CD8-positive, alpha-beta memory T cell (primary cell): ENCODE measurements around the gene MYT1. TPM values are rescaled to one million over a fixed set of nuclear protein-coding genes. Genes with fewer than 3 reads are reported as not detected.

Experiments used
- CTCF ChIA-PET: fragments of 350-600 bp; sonication (Branson Sonifier 250); formaldehyde crosslinking; loops from one replicate; lab custom pipeline; 2021; ENCODE audit warnings: antibody characterized with exemption; lab: Charles Lee
- POLR2A ChIA-PET: fragments of 350-600 bp; sonication (Branson Sonifier 250); formaldehyde crosslinking; loops from one replicate; lab custom pipeline; 2021; ENCODE audit warnings: antibody characterized with exemption; lab: Charles Lee
- DNase-seq, 5 donors: peaks; one replicate each; pipeline versions ENCODE4 v3.0.0 to v3.0.0-alpha.2; 2020 to 2022; ENCODE audit warnings: mixed read lengths in 1 of 5
- H3K27ac ChIP-seq: one replicate; pipeline ENCODE4 v1.7.0; 2013; ENCODE audit warnings: low read depth, mild to moderate bottlenecking, low read length, moderate library complexity
- H3K27me3 ChIP-seq: 2 replicates; pipeline ENCODE4 v1.7.0; 2013; ENCODE audit warnings: low read length, mild to moderate bottlenecking; ENCODE audit not compliant: insufficient read depth, poor library complexity, severe bottlenecking
- H3K36me3 ChIP-seq: 2 replicates; pipeline ENCODE4 v1.7.0; 2013; ENCODE audit warnings: mild to moderate bottlenecking, low read length, moderate library complexity; ENCODE audit not compliant: insufficient read depth
- H3K4me1 ChIP-seq: 2 replicates; pipeline ENCODE4 v1.7.0; 2013; ENCODE audit warnings: mild to moderate bottlenecking, low read length, moderate library complexity; ENCODE audit not compliant: insufficient read depth
- H3K4me3 ChIP-seq: 2 replicates; pipeline ENCODE4 v1.7.0; 2013; ENCODE audit warnings: mild to moderate bottlenecking, low read length
- H3K9me3 ChIP-seq: 2 replicates; pipeline ENCODE4 v1.7.0; 2013; ENCODE audit warnings: mild to moderate bottlenecking, low read length
- H3K27ac Mint-ChIP-seq, 8 donors: one replicate each; pipeline ENCODE4 v1.8.0; 2020 to 2021; ENCODE audit warnings: mixed read lengths in 8 of 8, mild to moderate bottlenecking in 6 of 8, inconsistent platforms in 3 of 8, moderate library complexity in 3 of 8
- H3K27me3 Mint-ChIP-seq, 2 donors: one replicate each; pipeline ENCODE4 v1.8.0; 2020 to 2021; ENCODE audit warnings: mixed read lengths in 2 of 2, mild to moderate bottlenecking in 1 of 2, moderate library complexity in 1 of 2
- H3K36me3 Mint-ChIP-seq, 3 donors: one replicate each; pipeline ENCODE4 v1.8.0; 2020 to 2021; ENCODE audit warnings: mixed read lengths in 3 of 3, inconsistent platforms in 1 of 3, mild to moderate bottlenecking in 1 of 3
- H3K4me1 Mint-ChIP-seq, 3 donors: one replicate each; pipeline ENCODE4 v1.8.0; 2020 to 2021; ENCODE audit warnings: mixed read lengths in 3 of 3, inconsistent platforms in 1 of 3, mild to moderate bottlenecking in 1 of 3
- H3K4me3 Mint-ChIP-seq, 7 donors: one replicate each; pipeline ENCODE4 v1.8.0; 2020 to 2021; ENCODE audit warnings: mixed read lengths in 7 of 7, mild to moderate bottlenecking in 6 of 7, moderate library complexity in 4 of 7, inconsistent platforms in 2 of 7
- H3K9me3 Mint-ChIP-seq, 5 donors: one replicate each; pipeline ENCODE4 v1.8.0; 2020 to 2022; ENCODE audit warnings: mixed read lengths in 5 of 5, mild to moderate bottlenecking in 3 of 5, moderate library complexity in 2 of 5, inconsistent platforms in 1 of 5
- polyA plus RNA-seq: library from polyadenylated mRNA; unstranded; fragments of 300-500 nt; fragmentation: Illumina TruSeq; gene quantifications from one replicate; pipeline ENCODE4 v1.2.3, GENCODE V29; 2021
- total RNA-seq, 2 experiments: library from RNA; stranded (reverse); gene quantifications; one replicate each; pipeline ENCODE4 v1.2.3, GENCODE V29; 2021

The MYT1 gene
- total and polyA plus RNA-seq, 3 experiments from 2014 or later, result 0.07 TPM; not detected in 2

DNA sequence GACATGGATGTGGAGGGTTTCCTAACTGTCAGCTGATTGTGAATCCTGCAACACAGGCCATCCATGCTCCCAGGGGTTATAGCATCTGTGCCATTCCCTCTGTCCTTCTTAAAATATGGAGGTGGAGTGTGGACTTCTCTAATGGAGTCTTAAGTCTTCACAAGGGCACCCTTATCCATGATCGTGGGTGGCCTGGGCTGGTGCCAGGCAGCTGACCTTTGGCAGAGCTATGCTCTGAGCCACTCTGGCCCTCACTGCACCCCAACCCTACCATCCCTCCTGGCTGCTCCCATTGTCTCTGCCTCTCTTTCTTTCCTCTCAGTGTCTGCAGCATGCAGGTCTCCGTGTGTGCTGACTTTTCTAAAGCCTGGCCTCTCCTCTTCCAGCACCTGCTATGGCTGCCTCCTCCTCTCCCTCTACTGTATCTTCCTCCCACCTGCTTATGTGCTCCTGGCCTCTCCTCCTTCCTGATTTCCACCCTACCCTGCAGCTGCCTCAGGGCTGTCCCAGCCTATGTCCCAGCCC, 80.1 kb downstream of the MYT1 start:
- Histone ChIP-seq H3K36me3 (no peaks in the 10 kb centered on the region), H3K4me1 (no peaks in the 10 kb centered on the region), H3K4me3 (no peak overlapping the region), H3K27ac (no peak overlapping the region), H3K27me3 (no peaks in the 10 kb centered on the region), H3K9me3 (no peaks in the 10 kb centered on the region)
- no peak for DNase-seq
- Mint-ChIP-seq H3K27ac (peak overlapping the region in 2 of 8 donors; percentile 11 to 31), H3K27me3 (peaks cover 17 to 36% of the 10 kb centered on the region in 2 donors), H3K9me3 (no peaks in the 10 kb centered on the region), H3K4me3 (no peak overlapping the region), H3K4me1 (peaks cover 0 to 4% (median 1%) of the 10 kb centered on the region in 3 donors), H3K36me3 (no peaks in the 10 kb centered on the region)
- ChIA-PET POLR2A (no interaction called here), CTCF (interaction anchor here (1.5 kb wide), 1 partner anchor 19 kb away, joined by 3 read pairs; no protein-coding TSS in a partner anchor)

GRCh38 chr20:64244870-64245603, 80.8 kb downstream of the MYT1 start:
- Histone ChIP-seq H3K4me3 (no peak overlapping the region), H3K4me1 (no peaks in the 10 kb centered on the region), H3K27ac (no peak overlapping the region), H3K9me3 (no peaks in the 10 kb centered on the region), H3K27me3 (no peaks in the 10 kb centered on the region), H3K36me3 (no peaks in the 10 kb centered on the region)
- peaks cover 0 to 4% (median 1%) of the 10 kb centered on the region in 3 donors for H3K4me1 Mint-ChIP-seq
- POLR2A ChIA-PET, result interaction anchor here (0.6 kb wide), 1 partner anchor 30 kb away, joined by 3 read pairs; no protein-coding TSS in a partner anchor
- H3K36me3 Mint-ChIP-seq, result no peaks in the 10 kb centered on the region
- CTCF ChIA-PET, result no interaction called here
- H3K9me3 Mint-ChIP-seq, result no peaks in the 10 kb centered on the region
- H3K4me3 Mint-ChIP-seq, result no peak overlapping the region
- H3K27me3 Mint-ChIP-seq, result peaks cover 17 to 36% of the 10 kb centered on the region in 2 donors
- peak in 1 of 5 donors; percentile 26 for DNase-seq
- H3K27ac Mint-ChIP-seq, result peak overlapping the region in 1 of 8 donors; percentile 38

DNA sequence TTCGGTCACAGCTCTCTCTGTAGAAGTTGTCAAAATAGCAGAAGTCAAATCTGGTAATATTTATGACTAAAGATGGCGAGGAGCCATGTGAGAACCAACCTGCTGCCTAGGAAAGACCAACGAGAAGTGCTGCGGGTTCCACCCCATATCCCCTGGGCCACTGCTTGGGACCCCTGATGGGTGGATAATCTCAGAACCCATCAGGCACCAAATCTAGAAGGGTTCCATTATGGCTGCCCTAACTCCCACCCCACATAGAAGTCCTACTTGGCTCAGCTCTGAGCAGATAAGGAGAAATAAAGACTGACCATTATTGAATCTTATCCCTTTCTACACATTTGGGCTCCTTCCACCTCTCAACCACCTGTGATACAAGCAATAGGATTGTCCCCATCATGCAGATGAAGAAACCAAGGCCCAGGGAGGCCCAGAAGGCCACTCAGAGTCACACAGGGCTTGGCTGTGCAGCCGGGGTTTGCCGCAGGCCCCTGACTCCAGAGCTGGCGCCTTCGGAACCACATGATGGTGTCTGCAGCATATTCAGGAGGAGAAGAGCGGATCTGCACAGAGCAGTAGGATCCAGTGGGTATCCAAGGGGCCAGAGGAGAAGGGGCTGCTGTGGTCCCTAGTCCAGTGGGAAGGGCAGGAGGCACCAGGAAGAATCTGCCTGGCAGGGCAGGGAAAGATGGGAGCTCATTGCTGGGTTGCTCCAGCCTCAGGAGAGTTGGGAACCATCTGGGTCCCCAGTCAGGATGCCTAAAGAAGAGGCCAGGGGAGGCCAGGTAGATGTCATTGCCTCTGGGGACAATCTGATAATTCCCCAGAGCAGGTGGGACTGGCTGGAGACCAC, 81.7 kb downstream of the MYT1 start:
- POLR2A ChIA-PET, result no interaction called here
- Mint-ChIP-seq H3K4me1 (peaks cover 0 to 4% (median 1%) of the 10 kb centered on the region in 3 donors), H3K4me3 (no peak overlapping the region), H3K36me3 (no peaks in the 10 kb centered on the region), H3K27ac (no peak overlapping the region), H3K27me3 (peaks cover 17 to 43% of the 10 kb centered on the region in 2 donors), H3K9me3 (no peaks in the 10 kb centered on the region)
- no peaks in the 10 kb centered on the region for H3K9me3 ChIP-seq
- H3K4me3 ChIP-seq, result no peak overlapping the region
- CTCF ChIA-PET, result no interaction called here
- no peaks in the 10 kb centered on the region for H3K4me1 ChIP-seq
- no peak overlapping the region for H3K27ac ChIP-seq
- no peak for DNase-seq
- no peaks in the 10 kb centered on the region for H3K36me3 ChIP-seq
- no peaks in the 10 kb centered on the region for H3K27me3 ChIP-seq

- H3K36me3 ChIP-seq, result no peaks in the 10 kb centered on the region
- no peak overlapping the region for H3K4me3 Mint-ChIP-seq
- H3K27me3 Mint-ChIP-seq, result peaks cover 22 to 44% of the 10 kb centered on the region in 2 donors
- H3K27ac Mint-ChIP-seq, result peak overlapping the region in 1 of 8 donors; percentile 89
- no peak overlapping the region for H3K4me3 ChIP-seq
- H3K9me3 ChIP-seq, result no peaks in the 10 kb centered on the region
- H3K4me1 ChIP-seq, result no peaks in the 10 kb centered on the region
- peaks cover 0 to 4% (median 1%) of the 10 kb centered on the region in 3 donors for H3K4me1 Mint-ChIP-seq
- CTCF ChIA-PET, result no interaction called here
- DNase-seq, result no peak
- H3K27me3 ChIP-seq, result no peaks in the 10 kb centered on the region
- H3K36me3 Mint-ChIP-seq, result no peaks in the 10 kb centered on the region
- POLR2A ChIA-PET, result no interaction called here
- no peak overlapping the region for H3K27ac ChIP-seq
- no peaks in the 10 kb centered on the region for H3K9me3 Mint-ChIP-seq
Measured at GRCh38 chr20:64246616-64247306, 82.5 kb downstream of the MYT1 start.

GRCh38 chr20:64247307-64247618, 83.0 kb downstream of the MYT1 start:
- no peaks in the 10 kb centered on the region for H3K4me1 ChIP-seq
- Mint-ChIP-seq H3K9me3 (no peaks in the 10 kb centered on the region), H3K27ac (no peak overlapping the region), H3K27me3 (peaks cover 23 to 47% of the 10 kb centered on the region in 2 donors), H3K4me1 (peaks cover 0 to 4% (median 1%) of the 10 kb centered on the region in 3 donors), H3K36me3 (no peaks in the 10 kb centered on the region), H3K4me3 (no peak overlapping the region)
- H3K27ac ChIP-seq, result no peak overlapping the region
- ChIA-PET POLR2A (no interaction called here), CTCF (no interaction called here)
- H3K36me3 ChIP-seq, result no peaks in the 10 kb centered on the region
- H3K9me3 ChIP-seq, result no peaks in the 10 kb centered on the region
- no peaks in the 10 kb centered on the region for H3K27me3 ChIP-seq
- no peak for DNase-seq
- no peak overlapping the region for H3K4me3 ChIP-seq

GRCh38 chr20:64247970-64248841, 84.0 kb downstream of the MYT1 start:
- H3K36me3 ChIP-seq, result no peaks in the 10 kb centered on the region
- CTCF ChIA-PET, result no interaction called here
- Mint-ChIP-seq H3K9me3 (no peaks in the 10 kb centered on the region), H3K27me3 (peaks cover 30 to 53% of the 10 kb centered on the region in 2 donors), H3K4me3 (no peak overlapping the region), H3K36me3 (no peaks in the 10 kb centered on the region), H3K4me1 (peaks cover 0 to 4% (median 1%) of the 10 kb centered on the region in 3 donors), H3K27ac (peak overlapping the region in 1 of 8 donors; percentile 58)
- DNase-seq, result no peak
- no peak overlapping the region for H3K4me3 ChIP-seq
- POLR2A ChIA-PET, result no interaction called here
- no peak overlapping the region for H3K27ac ChIP-seq
- no peaks in the 10 kb centered on the region for H3K9me3 ChIP-seq
- H3K4me1 ChIP-seq, result no peaks in the 10 kb centered on the region
- no peaks in the 10 kb centered on the region for H3K27me3 ChIP-seq

GRCh38 chr20:64250027-64250426, 85.8 kb downstream of the MYT1 start:
- no peak overlapping the region for H3K4me3 Mint-ChIP-seq
- H3K9me3 ChIP-seq, result no peaks in the 10 kb centered on the region
- no peaks in the 10 kb centered on the region for H3K36me3 Mint-ChIP-seq
- H3K27me3 ChIP-seq, result no peaks in the 10 kb centered on the region
- ChIA-PET CTCF (no interaction called here), POLR2A (no interaction called here)
- no peak overlapping the region for H3K27ac Mint-ChIP-seq
- H3K36me3 ChIP-seq, result no peaks in the 10 kb centered on the region
- H3K9me3 Mint-ChIP-seq, result no peaks in the 10 kb centered on the region
- H3K27me3 Mint-ChIP-seq, result peaks cover 27 to 44% of the 10 kb centered on the region in 2 donors
- DNase-seq, result no peak
- no peak overlapping the region for H3K27ac ChIP-seq
- H3K4me3 ChIP-seq, result no peak overlapping the region
- H3K4me1 Mint-ChIP-seq, result peaks cover 6 to 9% (median 8%) of the 10 kb centered on the region in 3 donors
- peaks cover 5% of the 10 kb centered on the region for H3K4me1 ChIP-seq
